PFSK-1 (cell line): Measurements from ENCODE around the gene EXOC4.

Experiments
- POLR2AphosphoS5 ChIP-seq: IDR thresholded peaks from 2 replicates; pipeline ENCODE4 v1.6.1; 2012; ENCODE audit warnings: low read depth, mild to moderate bottlenecking, control low read depth, low read length, moderate library complexity
- SIN3A ChIP-seq: IDR thresholded peaks from 2 replicates; pipeline ENCODE4 v1.6.1; 2012; ENCODE audit warnings: mild to moderate bottlenecking, low read length, moderate library complexity, borderline replicate concordance; ENCODE audit not compliant: insufficient read depth

GRCh38 chr7:133234961-133235875 is 17.7 kb upstream of the EXOC4 start:
- TF ChIP-seq SIN3A (no peak), POLR2AphosphoS5 (no peak)
